Endodermal cell (in vitro differentiated cells): ENCODE measurements around the gene GBF1. TPM values are rescaled to one million over a fixed set of nuclear protein-coding genes. Genes with fewer than 3 reads are reported as not detected.

ENCODE experiments used
- DNase-seq: peaks from one replicate; pipeline ENCODE4 v3.0.0-alpha.2; 2017
- H3K27ac ChIP-seq: 2 replicates; pipeline ENCODE4 v1.5.1; 2013; ENCODE audit warnings: mild to moderate bottlenecking, low read depth, low read length, moderate library complexity
- H3K27me3 ChIP-seq: 2 replicates; pipeline ENCODE4 v1.6.1; 2013; ENCODE audit warnings: mild to moderate bottlenecking, low read length, moderate library complexity; ENCODE audit not compliant: insufficient read depth, control insufficient read depth, poor library complexity, severe bottlenecking
- H3K36me3 ChIP-seq: 2 replicates; pipeline ENCODE4 v1.7.0; 2013; ENCODE audit warnings: mild to moderate bottlenecking, low read length, moderate library complexity; ENCODE audit not compliant: control insufficient read depth, insufficient read depth
- H3K4me1 ChIP-seq: one replicate; pipeline ENCODE4 v1.7.0; 2013; ENCODE audit warnings: low read length; ENCODE audit not compliant: control insufficient read depth, insufficient read depth
- H3K4me3 ChIP-seq: 2 replicates; pipeline ENCODE4 v1.5.1; 2013; ENCODE audit warnings: mild to moderate bottlenecking, low read length, moderate library complexity
- H3K9ac ChIP-seq: 2 replicates; pipeline ENCODE4 v1.6.1; 2013; ENCODE audit warnings: mild to moderate bottlenecking, low read length, moderate library complexity; ENCODE audit not compliant: poor library complexity, severe bottlenecking; ENCODE audit errors: extremely low read depth
- H3K9me3 ChIP-seq: 2 replicates; pipeline ENCODE4 v1.6.1; 2013; ENCODE audit warnings: mild to moderate bottlenecking, low read length, moderate library complexity; ENCODE audit not compliant: control insufficient read depth
- H3K27ac Mint-ChIP-seq: 2 replicates; pipeline ENCODE4 v1.8.0; 2020; ENCODE audit warnings: mixed read lengths
- H3K27me3 Mint-ChIP-seq: 2 replicates; pipeline ENCODE4 v1.8.0; 2021; ENCODE audit warnings: mild to moderate bottlenecking, mixed read lengths; ENCODE audit not compliant: insufficient read depth
- H3K36me3 Mint-ChIP-seq: 2 replicates; pipeline ENCODE4 v1.8.0; 2020; ENCODE audit warnings: low read depth, mixed read lengths
- H3K4me1 Mint-ChIP-seq: 2 replicates; pipeline ENCODE4 v1.8.0; 2020; ENCODE audit warnings: mixed read lengths
- H3K4me3 Mint-ChIP-seq: 2 replicates; pipeline ENCODE4 v1.8.0; 2020; ENCODE audit warnings: mild to moderate bottlenecking, moderate library complexity, mixed read lengths
- H3K9me3 Mint-ChIP-seq: 2 replicates; pipeline ENCODE4 v1.8.0; 2020; ENCODE audit warnings: mild to moderate bottlenecking, mixed read lengths
- CTCF ChIP-seq: fragments of 200-600 bp; sonication (generic); conservative IDR thresholded peaks from 2 replicates; pipeline ENCODE4 v1.5.0; 2021; ENCODE audit warnings: antibody characterized with exemption, mild to moderate bottlenecking
- WGBS, 2 experiments: methylation state at CpG; one replicate each; pipeline versions ENCODE4 v1.1.5 to v1.1.7; 2013; ENCODE audit warnings: missing lambda C conversion rate in 2 of 2, mixed read lengths in 1 of 2; ENCODE audit not compliant: insufficient coverage in 1 of 2, insufficient read length in 1 of 2; 5-methylcytosine and 5-hydroxymethylcytosine counted together
- total RNA-seq, 2 donors: library from RNA; stranded (reverse); fragmentation: NEBNext Ultra II Directional in 1 of 2; extraction: Animal tissue kit (Norgen Biotek cat#: 25700) in 1 of 2; gene quantifications; 2 replicates in 1 of 2; 3 replicates in 1 of 2; pipeline ENCODE4 v1.2.1, GENCODE V29; 2021

GBF1 gene
- total RNA-seq, 2 donors from 2014 or later: 31.1 to 31.4 TPM

- peaks cover 15% of the 10 kb centered on the region for H3K27me3 Mint-ChIP-seq
- Histone ChIP-seq H3K36me3 (no peaks in the 10 kb centered on the region), H3K4me3 (no peak overlapping the region), H3K27me3 (no peaks in the 10 kb centered on the region), H3K9ac (no peak overlapping the region), H3K27ac (no peak overlapping the region), H3K4me1 (no peaks in the 10 kb centered on the region), H3K9me3 (peaks cover 4% of the 10 kb centered on the region)
- no peak for TF ChIP-seq CTCF
- no peak for DNase-seq
- no peaks in the 10 kb centered on the region for H3K36me3 Mint-ChIP-seq
- peaks cover 39% of the 10 kb centered on the region for H3K9me3 Mint-ChIP-seq
- no peak overlapping the region for H3K4me3 Mint-ChIP-seq
- 79 to 100% methylated on average over 1 to 2 of the region's 2 CpGs for WGBS, 2 experiments
- no peaks in the 10 kb centered on the region for H3K4me1 Mint-ChIP-seq
- H3K27ac Mint-ChIP-seq: no peak overlapping the region
These were observed 47.3 kb upstream of the GBF1 start for GRCh38 chr10:102198027-102198426.

DNA sequence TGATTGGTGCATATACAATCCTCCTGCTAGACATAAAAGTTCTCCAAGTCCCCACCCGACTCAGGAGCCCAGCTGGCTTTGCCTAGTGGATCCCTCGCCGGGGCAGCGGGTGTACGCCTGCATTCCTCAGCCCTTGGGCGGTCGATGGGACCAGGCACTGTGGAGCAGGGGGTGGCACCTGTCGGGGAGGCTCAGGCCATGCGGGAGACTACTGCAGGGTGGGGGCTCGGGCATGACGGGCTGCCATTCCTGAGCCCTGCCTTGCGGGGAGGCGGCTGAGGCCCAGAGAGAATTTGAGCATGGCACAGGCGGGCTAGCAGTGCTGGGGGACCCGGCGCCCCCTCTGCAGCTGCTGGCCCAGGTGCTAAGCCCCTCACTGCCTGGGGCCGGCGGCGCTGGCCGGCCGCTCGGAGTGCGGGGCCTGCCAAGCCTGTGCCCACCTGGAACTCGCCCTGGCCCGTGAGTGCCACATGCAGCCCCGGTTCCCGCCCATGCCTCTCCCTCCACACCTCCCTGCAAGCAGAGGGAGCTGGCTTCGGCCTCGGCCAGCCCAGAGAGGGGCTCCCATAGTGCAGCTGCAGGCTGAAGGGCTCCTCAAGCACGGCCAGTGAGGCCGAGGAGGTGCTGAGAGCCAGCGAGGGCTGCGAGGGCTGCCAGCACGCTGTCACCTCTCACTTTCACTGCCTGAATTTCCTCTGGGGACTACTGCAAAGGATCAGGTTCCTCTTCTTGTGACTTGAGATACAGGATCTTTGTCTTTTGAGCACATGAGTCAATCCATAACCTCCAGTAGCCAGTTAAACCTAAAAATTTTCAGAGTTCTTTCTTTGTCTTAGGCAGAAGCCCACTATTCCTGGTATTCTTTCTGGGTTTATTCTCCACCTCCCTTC lies 44.3 kb upstream of the GBF1 start:
- no peaks in the 10 kb centered on the region for H3K36me3 ChIP-seq
- 90 to 94% methylated on average over 23 to 34 of the region's 34 CpGs for WGBS, 2 experiments
- TF ChIP-seq CTCF: no peak
- H3K4me1 ChIP-seq: no peaks in the 10 kb centered on the region
- Mint-ChIP-seq H3K27me3 (peaks cover 10% of the 10 kb centered on the region), H3K4me1 (no peaks in the 10 kb centered on the region), H3K4me3 (no peak overlapping the region), H3K27ac (no peak overlapping the region), H3K9me3 (peaks cover 59% of the 10 kb centered on the region), H3K36me3 (no peaks in the 10 kb centered on the region)
- H3K4me3 ChIP-seq: no peak overlapping the region
- H3K9ac ChIP-seq: no peak overlapping the region
- no peaks in the 10 kb centered on the region for H3K27me3 ChIP-seq
- H3K27ac ChIP-seq: no peak overlapping the region
- H3K9me3 ChIP-seq: peaks cover 13% of the 10 kb centered on the region
- DNase-seq: no peak

DNA sequence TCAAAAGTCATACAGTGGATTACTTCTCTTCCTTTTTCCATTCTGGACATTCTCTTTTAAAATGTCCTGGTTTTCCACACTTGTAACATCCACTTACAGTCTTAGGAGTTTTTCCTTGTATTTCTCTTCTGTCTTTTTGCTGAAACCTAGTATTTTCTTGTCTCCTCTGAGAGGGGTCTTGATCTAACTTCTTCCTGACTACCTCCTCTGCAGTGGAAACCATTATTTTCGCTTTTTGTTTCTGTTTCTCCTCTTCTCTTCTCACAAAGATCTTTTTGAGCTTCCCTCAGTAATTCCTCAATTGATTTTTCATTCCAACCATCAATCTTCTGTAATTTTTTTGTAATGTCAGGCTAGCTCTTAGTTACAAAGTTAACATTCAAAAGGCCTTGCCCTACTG lies 42.9 kb upstream of the GBF1 start:
- H3K27ac ChIP-seq: no peak overlapping the region
- Mint-ChIP-seq H3K9me3 (peaks cover 59% of the 10 kb centered on the region), H3K36me3 (no peaks in the 10 kb centered on the region), H3K27me3 (peaks cover 10% of the 10 kb centered on the region), H3K4me1 (no peaks in the 10 kb centered on the region), H3K27ac (no peak overlapping the region), H3K4me3 (no peak overlapping the region)
- no peak for TF ChIP-seq CTCF
- no peaks in the 10 kb centered on the region for H3K4me1 ChIP-seq
- DNase-seq: no peak
- no peaks in the 10 kb centered on the region for H3K27me3 ChIP-seq
- H3K9me3 ChIP-seq: peaks cover 13% of the 10 kb centered on the region
- no peak overlapping the region for H3K4me3 ChIP-seq
- H3K36me3 ChIP-seq: no peaks in the 10 kb centered on the region
- WGBS, 2 experiments: 29 to 43% methylated on average over 1 of the region's 1 CpG
- H3K9ac ChIP-seq: no peak overlapping the region
